Mesenteric fat pad (tissue), 1 donor: Measurements from ENCODE around the gene TTLL4. TPM values are rescaled to one million over a fixed set of nuclear protein-coding genes. Genes with fewer than 3 reads are reported as not detected.

Source experiments
- DNase-seq: peaks from one replicate; pipeline ENCODE4 v3.0.0-alpha.2; 2020; ENCODE audit warnings: low spot score
- total RNA-seq: library from RNA; stranded (reverse); fragmentation: NEBNext Ultra II Directional; extraction: Animal tissue kit (Norgen Biotek cat#: 25700); gene quantifications from one replicate; pipeline ENCODE4 v1.2.1, GENCODE V29; 2021
- donor health status: DM: yes; HTN: yes; CAD: no.

The TTLL4 gene
- total RNA-seq, 1 donor from 2014 or later, result 23.6 TPM

DNA sequence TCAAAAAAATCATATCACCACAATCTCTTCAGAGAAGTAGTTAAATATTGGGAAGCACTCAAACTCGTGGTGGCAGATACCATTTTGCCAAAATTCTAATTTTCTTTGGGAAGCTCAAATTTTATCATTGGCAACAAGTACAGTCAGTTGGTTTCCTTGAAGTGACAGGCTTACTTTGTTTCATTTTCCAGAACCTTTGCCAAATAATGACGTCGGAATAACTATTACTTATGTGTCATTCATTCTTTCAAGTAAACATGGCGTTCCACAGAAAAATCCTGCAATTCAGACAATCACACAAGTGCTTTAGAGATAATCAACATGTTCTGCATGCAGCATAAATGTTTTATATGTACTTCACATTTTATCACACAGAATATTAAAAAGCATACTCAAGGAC lies 5.4 kb downstream of the TTLL4 start:
- no peak for DNase-seq

DNA sequence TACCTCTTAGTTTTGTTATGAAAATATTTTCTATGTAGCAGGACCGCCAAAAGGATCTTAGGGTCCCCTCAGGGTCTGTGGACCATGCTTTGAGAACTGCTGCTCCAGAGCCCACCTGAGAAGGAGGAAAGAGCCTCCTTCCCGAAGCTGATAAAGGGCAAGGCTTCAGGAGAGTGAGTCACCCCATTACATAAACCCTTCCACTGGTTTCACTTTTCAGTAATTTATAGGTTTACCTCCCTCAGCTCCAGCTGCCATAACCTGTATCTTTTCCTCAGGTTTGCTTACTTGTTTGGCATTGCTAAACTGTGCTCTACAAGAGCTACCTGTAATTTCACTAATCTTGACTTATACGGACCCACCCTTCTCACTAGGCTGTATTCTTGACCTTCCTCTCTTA lies 6.6 kb downstream of the TTLL4 start:
- DNase-seq, result no peak

DNA sequence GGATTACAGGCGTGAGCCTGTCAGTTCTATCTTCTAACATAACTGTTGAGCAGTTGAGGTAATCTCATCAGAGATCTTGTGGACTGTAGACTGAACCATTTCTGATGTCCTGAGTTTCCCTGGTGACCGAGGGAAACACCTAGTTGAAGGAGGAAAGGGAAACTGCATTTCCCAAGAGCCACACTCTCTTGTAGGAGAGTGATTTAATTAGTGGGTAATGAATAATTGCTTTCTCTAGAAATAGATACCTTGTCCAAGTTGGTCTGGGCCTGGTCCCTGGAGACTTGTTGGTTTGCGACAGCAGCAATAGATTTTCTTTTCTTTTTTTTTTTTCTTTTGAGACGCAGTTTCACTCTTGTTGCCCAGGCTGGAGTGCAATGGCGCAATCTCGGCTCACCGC lies 7.4 kb downstream of the TTLL4 start:
- DNase-seq, result no peak

DNA sequence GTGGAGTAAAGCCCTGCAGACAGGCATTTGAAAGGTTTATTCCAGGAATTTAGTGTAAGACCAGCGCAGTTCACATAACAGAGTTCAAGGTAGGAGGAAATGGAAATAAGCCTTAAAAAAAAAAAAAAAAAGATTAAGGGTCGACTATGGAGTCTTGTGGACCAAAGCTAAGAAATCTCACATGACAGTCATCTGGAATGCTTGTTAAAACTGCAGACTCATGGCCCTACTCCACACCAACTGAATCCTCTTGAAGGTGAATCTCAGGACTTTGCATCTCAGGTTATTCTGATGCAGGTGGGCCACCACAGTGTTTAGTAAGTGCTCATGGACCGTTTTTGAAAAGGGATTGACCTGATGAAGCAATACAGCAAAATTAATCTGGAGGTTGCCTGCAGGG lies 8.8 kb downstream of the TTLL4 start:
- no peak for DNase-seq

DNA sequence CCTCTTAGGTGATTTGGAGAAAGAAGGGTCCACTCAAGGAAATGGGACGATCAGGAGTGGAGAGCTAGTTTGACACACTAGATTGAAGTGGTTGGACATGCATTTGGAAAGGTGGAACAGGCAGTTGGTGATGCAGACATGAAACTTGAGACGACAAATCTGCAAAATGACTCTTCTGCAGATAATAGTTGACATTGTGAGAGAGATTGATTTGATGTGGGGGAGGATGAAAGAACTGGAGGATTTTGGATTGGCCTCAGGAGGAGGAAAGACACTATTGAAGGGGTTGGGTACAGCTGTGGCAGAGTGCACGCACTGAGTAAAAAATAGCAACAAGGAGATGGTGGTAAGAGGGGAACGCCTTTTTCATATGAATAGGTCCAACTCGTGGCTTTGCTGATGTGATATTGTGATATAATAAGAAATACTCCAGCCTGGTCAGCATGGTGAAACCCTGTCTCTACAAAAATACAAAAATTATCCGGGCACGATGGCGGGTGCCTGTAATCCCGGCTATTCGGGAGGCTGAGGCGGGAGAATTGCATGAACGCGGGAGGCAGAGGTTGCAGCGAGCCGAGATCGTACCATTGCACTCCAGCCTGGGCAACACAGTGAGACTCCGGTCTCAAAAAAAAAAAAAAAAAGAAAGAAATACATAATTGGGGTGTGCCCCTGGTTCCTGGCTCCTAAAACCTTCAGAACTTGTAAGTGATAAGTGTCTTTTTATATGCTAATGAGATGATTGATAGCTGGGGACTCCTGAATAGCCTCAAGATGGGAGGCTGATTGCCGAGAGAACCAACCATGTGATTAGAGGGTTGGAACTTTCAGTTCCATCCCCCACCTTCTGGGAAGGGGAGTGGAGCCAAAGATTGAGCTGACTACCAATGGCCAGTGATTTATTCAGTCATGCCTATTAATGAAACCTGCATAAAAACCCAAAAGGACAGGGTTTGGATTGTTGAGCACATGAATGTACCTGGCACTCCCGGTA lies 9.7 kb downstream of the TTLL4 start:
- no peak for DNase-seq

DNA sequence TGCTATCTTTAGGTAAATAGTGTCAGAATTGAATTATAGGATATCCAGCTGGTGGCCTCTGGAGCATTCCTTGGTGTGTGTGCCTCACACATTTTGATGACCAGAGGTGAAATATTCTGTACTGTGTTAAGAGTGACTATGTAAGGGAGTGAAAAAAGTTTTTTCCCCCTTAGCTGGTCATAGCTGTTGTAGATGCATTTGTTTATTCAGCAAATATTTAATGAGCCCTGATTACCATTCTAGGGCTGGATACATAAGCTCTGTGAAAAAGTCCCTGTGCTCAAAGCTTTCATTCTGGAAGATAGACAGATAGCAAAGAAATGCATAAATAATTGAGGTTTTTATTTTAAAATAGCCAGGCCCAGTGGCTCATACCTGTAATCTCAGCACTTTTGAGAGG lies 10.9 kb downstream of the TTLL4 start:
- no peak for DNase-seq

DNA sequence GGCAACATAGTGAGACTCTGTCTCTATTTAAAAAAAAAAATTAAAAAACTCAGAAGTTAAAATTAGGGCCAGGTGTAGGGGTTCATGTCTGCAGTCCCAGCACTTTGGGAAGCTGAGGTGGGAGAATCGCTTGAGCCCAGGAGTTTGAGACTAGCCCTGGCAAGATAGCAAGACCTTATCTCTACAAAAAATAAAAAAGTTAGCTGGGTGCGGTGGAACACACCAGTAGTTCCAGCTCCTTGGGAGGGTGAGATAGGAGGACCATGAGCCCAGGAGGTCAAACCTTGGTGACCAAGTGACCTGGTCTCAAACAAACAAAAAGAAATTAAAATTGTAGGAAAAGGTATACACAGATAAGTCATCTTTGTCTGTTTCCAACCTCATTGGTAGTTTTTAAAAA lies 11.3 kb downstream of the TTLL4 start:
- DNase-seq, result no peak

DNA sequence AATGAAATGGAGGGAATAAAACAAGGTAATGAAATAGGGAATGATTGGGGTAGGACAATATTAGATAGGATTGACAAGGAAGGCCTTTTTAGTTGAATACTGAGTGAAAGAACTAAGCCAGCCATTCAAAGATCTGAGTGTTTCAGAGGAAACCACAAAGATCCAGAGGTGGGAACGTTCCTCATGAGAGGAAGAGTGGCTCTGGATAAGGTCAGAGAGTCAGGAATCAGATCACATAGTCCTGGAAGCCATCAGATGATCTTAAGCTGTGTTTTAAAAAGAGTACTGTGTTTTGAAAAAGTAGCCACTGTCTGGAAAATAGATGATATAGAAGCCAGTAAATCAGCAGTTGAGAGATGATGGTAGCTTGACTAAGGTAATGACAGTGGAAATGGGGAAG lies 11.8 kb downstream of the TTLL4 start:
- DNase-seq, result no peak

DNA sequence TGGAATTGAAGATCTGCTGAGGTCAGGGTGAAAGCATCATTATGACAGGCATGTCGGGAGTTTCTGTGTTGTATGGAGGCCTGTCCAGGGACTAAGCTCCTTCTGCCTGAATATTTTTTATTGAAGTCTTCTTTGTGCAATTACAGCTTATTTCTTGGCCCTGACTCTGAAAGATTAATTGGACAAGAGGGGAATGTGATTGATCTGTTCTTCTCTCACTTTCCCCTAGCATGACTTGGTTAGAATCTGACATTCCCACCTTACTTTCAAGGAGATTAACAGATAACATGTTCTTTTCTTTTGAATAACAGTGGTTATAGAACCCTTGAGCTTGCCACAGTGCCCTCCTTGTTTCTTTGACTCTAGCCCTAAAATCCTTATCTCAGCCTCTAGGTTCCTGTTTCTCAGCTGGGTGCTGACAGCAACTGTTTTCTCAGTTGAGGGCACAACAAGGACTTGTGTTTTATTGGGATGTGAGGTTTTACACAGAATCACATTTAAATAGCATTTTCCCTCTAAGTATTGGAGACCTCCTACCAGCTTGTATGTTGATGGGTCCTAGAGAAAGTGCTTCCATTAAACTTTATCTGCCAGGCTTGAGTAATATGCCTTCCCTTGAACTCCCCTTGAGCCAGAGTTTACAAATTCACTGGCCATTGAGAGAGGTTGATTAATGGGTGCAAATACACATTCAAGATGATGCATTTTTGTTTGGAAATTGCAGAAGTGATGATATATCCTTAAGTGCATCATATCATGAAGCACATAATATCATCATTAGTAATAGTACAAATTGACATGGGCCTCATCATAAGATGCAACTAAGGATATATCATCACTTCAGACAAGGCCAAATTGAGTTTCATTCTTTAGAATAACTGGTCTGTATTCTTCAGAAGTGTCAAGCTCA lies 12.5 kb downstream of the TTLL4 start:
- no peak for DNase-seq

DNA sequence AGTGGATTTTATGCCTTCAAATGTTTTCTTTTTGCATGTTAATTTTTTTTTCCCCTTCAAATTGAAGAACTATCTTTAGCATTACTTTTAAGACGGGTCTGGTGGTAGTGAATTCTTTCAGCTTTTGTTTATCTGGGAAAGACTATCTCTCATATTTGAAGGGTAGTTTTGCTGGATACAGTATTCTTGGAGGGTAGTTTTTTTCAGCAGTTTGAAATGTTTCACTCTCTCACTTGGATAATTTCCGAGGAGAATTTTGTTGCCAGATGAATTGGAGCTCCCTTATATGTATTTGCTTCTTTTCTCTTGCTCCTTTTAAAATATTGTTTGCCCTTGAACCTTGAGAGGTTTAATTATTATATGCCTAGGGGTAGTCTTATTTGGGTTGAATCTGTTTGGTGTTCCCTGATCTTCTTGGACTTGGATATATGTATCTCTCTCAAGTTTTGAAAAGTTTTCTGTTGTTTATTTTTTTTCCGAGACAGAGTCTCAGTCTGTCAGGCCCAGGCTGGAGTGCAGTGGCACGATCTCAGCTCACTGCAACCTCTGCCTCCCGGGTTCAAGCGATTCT lies 15.5 kb downstream of the TTLL4 start:
- no peak for DNase-seq

DNA sequence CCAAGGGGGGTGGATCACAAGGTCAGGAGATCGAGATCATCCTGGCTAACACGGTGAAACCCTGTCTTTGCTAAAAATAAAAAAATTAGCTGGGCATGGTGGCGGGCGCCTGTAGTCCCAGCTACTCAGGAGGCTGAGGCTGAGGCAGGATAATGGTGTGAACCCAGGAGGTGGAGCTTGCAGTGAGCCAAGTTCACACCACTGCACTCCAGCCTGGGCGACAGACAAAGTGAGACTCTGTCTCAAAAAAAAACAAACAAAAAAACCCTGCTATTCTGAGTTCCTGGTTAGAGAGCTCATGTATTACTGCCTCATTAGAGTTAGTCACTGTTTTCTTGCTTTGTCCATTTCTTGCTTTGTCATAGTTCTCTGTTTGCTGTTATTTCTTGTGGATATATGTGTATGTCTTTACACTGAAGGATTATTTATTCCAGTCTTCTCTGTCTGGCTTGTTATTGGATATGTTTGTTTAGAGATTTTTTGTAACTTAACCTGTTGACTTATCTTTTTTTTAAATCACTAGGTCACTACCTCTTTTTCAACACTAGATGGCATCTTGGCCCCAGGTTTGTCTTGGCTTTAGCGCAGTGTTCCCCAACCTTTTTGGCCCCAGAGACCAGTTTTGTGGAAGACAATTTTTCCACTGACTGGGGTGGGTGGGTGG lies 17.0 kb downstream of the TTLL4 start:
- DNase-seq, result no peak

DNA sequence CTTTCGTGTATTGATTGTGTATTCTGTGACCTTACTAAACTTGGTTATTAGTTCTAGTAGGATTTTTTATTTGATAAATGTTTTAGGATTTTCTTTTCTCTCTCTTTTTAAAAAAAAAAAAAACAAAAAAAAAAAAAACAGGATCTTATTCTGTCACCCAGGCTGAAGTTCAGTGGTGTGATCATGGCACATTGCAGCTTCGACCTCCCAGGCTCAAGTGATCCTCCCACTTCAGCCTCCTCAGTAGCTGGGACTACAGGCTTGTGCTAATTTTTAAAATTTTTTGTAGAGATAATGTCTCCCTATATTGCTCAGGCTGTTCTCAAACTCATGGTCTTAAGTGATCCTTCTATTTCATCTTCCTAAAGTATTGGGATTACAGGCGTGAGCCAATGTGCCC lies 19.0 kb downstream of the TTLL4 start:
- no peak for DNase-seq

DNA sequence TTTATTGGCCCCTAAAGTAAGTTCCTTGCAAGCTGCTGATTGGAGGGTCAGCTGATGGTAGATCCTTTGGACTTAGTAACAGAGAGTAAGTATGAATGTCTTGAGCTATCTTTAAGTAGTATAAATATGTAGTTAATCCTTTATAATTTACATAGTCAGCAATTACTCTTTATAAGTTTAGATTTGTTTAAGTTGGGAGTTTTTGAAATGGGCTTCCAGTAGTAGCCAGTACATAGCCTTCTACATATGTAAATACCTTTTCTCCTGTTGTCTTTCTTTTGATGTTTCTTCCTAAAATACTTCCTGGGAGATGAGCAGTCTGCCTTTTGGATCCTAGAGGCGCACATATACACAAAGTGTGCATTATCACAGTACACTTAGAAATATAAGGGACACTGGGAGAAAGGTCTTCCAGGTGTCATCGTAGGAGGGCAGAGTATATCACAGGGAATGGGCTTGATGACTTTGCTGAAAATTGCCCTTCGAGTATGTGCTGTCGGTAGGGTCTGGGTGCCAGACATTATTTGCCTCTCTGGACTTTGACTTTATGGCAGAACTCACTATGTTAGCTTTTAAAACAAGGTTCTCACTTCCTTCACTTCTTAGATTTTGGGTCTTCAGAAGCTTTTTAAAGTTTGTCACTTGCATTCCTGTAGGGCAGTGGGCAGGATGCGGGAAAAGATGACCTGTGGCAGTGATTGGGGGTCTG lies 21.6 kb downstream of the TTLL4 start:
- DNase-seq, result no peak

DNA sequence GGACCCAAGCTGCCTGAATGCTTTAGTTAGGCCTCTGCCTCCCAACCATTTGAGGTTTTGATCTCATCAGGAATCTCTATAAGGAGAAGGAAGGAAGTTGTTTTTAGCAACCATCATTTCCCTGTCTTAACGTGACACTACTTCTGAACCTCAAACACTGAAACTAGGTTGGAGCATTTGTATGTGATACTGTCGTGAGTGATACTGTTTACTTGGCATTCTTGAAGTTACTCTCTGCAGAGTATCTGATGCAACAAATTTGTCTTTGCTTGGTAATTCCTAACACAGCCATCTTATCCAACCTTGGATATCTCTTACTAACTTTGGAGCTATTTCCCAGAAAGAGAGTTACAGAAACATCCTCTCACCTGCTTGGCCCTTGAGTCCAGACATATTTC lies 22.1 kb downstream of the TTLL4 start:
- DNase-seq, result no peak

DNA sequence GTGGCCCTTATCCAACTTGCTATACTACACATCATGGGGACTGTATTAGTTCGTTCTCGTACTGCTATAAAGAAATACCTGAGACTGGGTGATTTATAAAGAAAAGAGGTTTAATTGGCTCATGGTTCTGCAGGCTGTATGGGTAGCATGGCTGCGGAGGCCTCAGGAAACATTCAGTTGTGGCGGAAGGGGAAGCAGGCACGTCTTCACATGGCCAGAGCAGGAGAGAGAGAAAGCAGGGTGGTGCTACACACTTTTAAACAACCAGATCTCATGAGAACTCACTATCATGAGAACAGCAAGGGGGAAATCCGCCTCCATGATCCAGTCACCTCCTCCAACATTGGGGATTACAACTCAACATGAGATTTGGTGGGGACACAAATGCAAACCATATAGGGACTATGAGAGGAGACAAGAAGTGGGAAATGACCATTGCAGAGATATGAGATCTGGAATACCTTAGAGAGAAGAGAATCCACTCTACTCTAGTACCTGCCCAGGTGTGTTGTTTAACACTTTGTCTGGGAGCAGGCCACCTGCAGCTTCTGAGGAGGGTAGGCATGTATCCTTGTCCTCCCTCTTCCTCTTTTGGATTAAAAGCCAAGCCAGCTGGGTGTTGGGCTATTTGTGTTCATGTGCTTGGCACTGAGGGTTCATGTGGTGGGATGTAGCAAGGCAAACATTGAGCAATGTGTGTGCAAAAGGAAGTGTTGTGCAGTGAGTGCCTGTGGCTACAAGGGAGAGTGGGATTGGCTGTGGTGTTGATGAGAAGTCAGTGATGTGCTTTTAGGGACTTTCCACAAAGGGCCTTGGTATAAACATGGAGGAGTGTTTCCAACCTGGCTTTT lies 22.8 kb downstream of the TTLL4 start:
- DNase-seq, result no peak

DNA sequence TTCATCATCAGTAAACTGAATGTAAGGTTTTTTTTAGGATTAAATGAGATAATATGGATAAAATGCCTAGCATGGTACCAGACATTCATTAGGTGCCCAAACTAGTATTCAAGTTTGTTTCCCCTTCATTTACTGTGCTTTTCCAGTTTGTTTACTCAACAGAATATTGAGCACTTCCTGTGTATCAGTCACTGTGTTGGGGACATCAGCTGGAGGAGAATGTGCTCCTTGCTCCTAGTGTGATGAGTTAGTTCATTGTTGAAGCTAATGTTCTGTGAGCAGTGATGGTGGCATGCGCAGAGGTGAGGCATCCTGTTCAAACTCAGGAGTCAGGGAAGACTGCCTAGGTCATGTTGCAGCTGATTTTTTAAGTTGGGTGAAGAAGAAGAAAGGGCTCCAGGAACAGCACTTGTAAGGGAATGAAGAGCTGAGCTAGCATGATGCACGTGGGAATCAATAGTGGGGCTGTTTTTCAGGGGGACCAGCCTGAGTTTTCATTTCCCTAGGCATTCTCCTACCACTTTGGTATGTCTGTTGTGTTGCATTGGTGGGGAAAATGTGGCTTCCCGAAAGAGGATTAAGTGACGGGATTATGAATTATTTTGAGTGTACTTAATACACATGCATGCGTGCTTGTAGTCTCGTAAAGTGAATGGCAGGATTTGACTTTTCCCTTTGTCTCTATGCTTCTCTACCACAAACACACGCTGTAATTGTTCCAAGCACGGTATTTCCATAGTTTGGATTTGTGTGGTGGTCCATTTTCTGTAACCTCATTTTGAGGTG lies 23.7 kb downstream of the TTLL4 start:
- DNase-seq, result no peak

DNA sequence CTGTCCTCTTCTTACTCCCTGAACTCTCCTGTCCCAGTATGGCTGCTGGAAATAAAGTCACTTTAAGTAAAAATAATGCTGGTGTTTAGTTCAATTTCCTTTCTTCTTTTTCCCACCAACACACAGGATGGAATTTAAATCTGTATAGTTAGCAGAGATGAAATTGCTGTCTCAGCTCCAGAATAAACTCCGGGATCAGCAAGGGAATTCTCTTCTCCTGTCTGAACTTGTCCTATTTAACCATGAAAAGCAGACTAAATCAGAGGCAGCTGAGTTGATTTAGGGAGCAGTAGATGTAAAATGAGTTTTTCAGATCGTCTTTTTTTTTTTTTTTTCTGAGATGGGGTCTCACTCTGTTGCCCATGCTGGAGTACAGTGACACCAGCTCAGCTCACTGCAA lies 25.9 kb downstream of the TTLL4 start:
- DNase-seq, result no peak

DNA sequence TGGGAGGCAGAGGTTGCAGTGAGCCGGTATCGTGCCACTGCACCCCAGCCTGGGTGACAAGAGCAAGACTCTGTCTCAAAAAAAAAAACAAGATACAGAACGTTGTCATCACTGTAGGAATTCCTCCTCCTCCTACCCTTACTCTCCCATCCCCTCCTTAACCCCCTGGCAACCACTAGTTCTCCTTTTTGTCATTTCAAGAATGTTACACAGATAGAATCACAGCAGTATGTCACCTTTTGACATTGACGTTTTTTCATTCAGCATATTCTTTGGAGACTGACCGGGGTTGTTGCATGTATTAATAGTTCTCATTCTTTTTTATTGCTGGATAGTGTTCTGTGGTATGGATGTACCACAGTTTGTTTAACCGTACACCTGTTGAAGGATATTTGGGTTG lies 32.4 kb downstream of the TTLL4 start:
- DNase-seq, result no peak

DNA sequence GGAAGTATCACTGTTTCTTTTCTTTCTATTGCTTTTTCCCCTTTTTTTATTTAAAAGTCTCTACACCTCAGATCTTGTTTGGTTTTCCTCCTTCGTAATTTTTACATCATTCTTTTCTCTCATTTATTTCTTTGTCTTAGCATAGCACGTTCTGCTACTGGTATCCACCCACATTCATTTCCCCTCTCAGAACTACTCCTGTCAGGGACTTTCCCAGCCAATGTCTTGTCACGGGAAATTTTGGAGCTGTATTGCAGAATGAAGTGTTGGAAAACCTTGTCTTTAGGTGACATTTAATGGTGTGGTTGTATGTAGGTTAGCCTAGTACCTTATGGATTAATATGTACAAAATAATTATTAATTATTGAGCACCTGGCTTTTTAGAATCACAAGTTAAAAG lies 34.0 kb downstream of the TTLL4 start:
- DNase-seq, result no peak
